Measurements from ENCODE around the gene SAMD15.

- TF ChIP-seq CTCF (conservative IDR thresholded peaks at IDR 0.05 in 1 of 2, IDR thresholded peaks at IDR 0.05 in 1 of 2; ENCODE audit: low read depth in 1 of 2, low read length in 2 of 2) (no peak), EZH2 (IDR thresholded peaks at IDR 0.05; ENCODE audit: low read length, missing control alignments) (no peak)
Measured at GRCh38 chr14:77347751-77348150, 29.4 kb upstream of the SAMD15 start.

Measured in fibroblast of lung (primary cell).